HCT116 (cell line): ENCODE data around the gene ZBTB16. TPM values are rescaled to one million over a fixed set of nuclear protein-coding genes. Genes with fewer than 3 reads are reported as not detected.

ENCODE experiments used
- ATAC-seq: fragments of 200-7000 bp; cut with Tn5 transposase; 2 replicates; pipeline ENCODE4 v1.9.1; 2020; ENCODE audit warnings: mild to moderate bottlenecking, moderate library complexity
- BruUV-seq: library from RNA; stranded (reverse); fragments of 400-500 nt; replicated peaks from 2 replicates; lab custom pipeline; 2021; lab: Mats Ljungman, UMichigan
- CTCF ChIA-PET: fragments of 300-600 bp; sonication (Branson Sonifier 250); formaldehyde crosslinking; loops from one replicate; lab custom pipeline; 2021; ENCODE audit warnings: antibody characterized with exemption; lab: Charles Lee
- POLR2A ChIA-PET: fragments of 300-600, 350-600 bp; sonication (Branson Sonifier 250); formaldehyde crosslinking; loops from one replicate; lab custom pipeline; 2021; ENCODE audit warnings: antibody characterized with exemption; lab: Charles Lee
- RAD21 ChIA-PET, 2 experiments: fragments of 300-600 bp; sonication (Branson Sonifier 250); formaldehyde crosslinking; loops; one replicate each; lab custom pipeline; 2023; ENCODE audit warnings: low total read pairs in 2 of 2; ENCODE audit not compliant: uncharacterized antibody in 2 of 2, unreplicated experiment in 2 of 2, low non-redundant PET in 1 of 2; lab: Charles Lee
- DNase-seq: peaks from one replicate; pipeline ENCODE4 v3.0.0-alpha.2; 2010; ENCODE audit warnings: low read depth, low spot score
- H2AFZ ChIP-seq: fragments of 200-600 bp; shearing (Covaris generic), sonication (generic); 2 replicates; pipeline ENCODE4 v1.6.1; 2017; ENCODE audit warnings: low read depth, mixed run types, mixed read lengths, antibody characterized with exemption, low read length; ENCODE audit not compliant: poor library complexity, severe bottlenecking
- H3K27ac ChIP-seq: 2 replicates; pipeline ENCODE4 v1.5.1; 2012; ENCODE audit warnings: low read depth, low read length
- H3K27me3 ChIP-seq: fragments of 200-600 bp; sonication (generic); 2 replicates; pipeline ENCODE4 v1.6.1; 2016; ENCODE audit warnings: mixed run types, low read length, mixed read lengths; ENCODE audit not compliant: insufficient read depth
- H3K36me3 ChIP-seq, 2 experiments: fragments of 200-500 bp in 1 of 2; fragments of 200-600 bp in 1 of 2; sonication (Bioruptor generic) in 1 of 2; sonication (generic) in 1 of 2; 2 replicates each; pipeline versions ENCODE4 v1.5.1 to v1.6.1; 2014 to 2016; ENCODE audit warnings: low read length in 2 of 2, inconsistent platforms in 1 of 2, mixed read lengths in 1 of 2, mixed run types in 1 of 2; ENCODE audit not compliant: insufficient read depth in 2 of 2, control insufficient read depth in 1 of 2
- H3K4me1 ChIP-seq, 2 experiments: fragments of 200-600 bp in 1 of 2; sonication (generic) in 1 of 2; 2 replicates each; pipeline versions ENCODE4 v1.5.1 to v1.6.1; 2012 to 2017; ENCODE audit warnings: low read length in 2 of 2, inconsistent platforms in 1 of 2, mild to moderate bottlenecking in 1 of 2, mixed read lengths in 1 of 2, mixed run types in 1 of 2, moderate library complexity in 1 of 2; ENCODE audit not compliant: insufficient read depth in 2 of 2, control insufficient read depth in 1 of 2
- H3K4me2 ChIP-seq: fragments of 200-600 bp; sonication (generic); 2 replicates; pipeline ENCODE4 v1.6.1; 2017; ENCODE audit warnings: mixed run types, low read length, mixed read lengths
- H3K4me3 ChIP-seq, 2 experiments: fragments of 200-600 bp in 1 of 2; sonication (generic) in 1 of 2; replicated peaks in 1 of 2; 2 replicates each; pipeline ENCODE4 v1.5.1; 2011 to 2016; ENCODE audit warnings: low read length in 2 of 2, control low read depth in 1 of 2, low read depth in 1 of 2, mild to moderate bottlenecking in 1 of 2, mixed read lengths in 1 of 2, mixed run types in 1 of 2
- H3K79me2 ChIP-seq: fragments of 200-600 bp; sonication (generic); 2 replicates; pipeline ENCODE4 v1.6.1; 2017; ENCODE audit warnings: mild to moderate bottlenecking, mixed run types, low read length, moderate library complexity, mixed read lengths; ENCODE audit not compliant: insufficient read depth
- H3K9ac ChIP-seq: fragments of 200-600 bp; sonication (generic); 2 replicates; pipeline ENCODE4 v1.6.1; 2016; ENCODE audit warnings: low read length, mixed read lengths
- H3K9me2 ChIP-seq: fragments of 200-600 bp; sonication (generic), shearing (Covaris generic); 2 replicates; pipeline ENCODE4 v1.6.1; 2017; ENCODE audit warnings: mixed run types, mild to moderate bottlenecking, moderate library complexity; ENCODE audit not compliant: insufficient read depth
- H3K9me3 ChIP-seq, 2 experiments: fragments of 200-500 bp in 1 of 2; fragments of 200-600 bp in 1 of 2; sonication (Bioruptor generic) in 1 of 2; sonication (generic) in 1 of 2; 2 replicates each; pipeline ENCODE4 v1.6.1; 2014 to 2017; ENCODE audit warnings: low read length in 2 of 2, mixed read lengths in 2 of 2, inconsistent platforms in 1 of 2, low read depth in 1 of 2, mild to moderate bottlenecking in 1 of 2, mixed run types in 1 of 2, moderate library complexity in 1 of 2; ENCODE audit not compliant: control insufficient read depth in 1 of 2, insufficient read depth in 1 of 2
- H4K20me1 ChIP-seq: fragments of 200-600 bp; sonication (generic), shearing (Covaris generic); 2 replicates; pipeline ENCODE4 v1.6.1; 2017; ENCODE audit warnings: mixed run types, mild to moderate bottlenecking, moderate library complexity; ENCODE audit not compliant: insufficient read depth
- CBX3 ChIP-seq: IDR thresholded peaks from 2 replicates; pipeline ENCODE4 v1.6.1; 2012; ENCODE audit warnings: low read depth
- EZH2 ChIP-seq: fragments of 200-600 bp; sonication (generic); IDR thresholded peaks from 2 replicates; pipeline ENCODE4 v1.6.1; 2017; ENCODE audit warnings: antibody characterized with exemption, mixed run types
- EZH2phosphoT487 ChIP-seq: fragments of 200-600 bp; IDR thresholded peaks from 2 replicates; pipeline ENCODE4 v1.6.1; 2018; ENCODE audit warnings: antibody characterized with exemption, borderline replicate concordance
- JUND ChIP-seq: IDR thresholded peaks from 2 replicates; pipeline ENCODE4 v1.6.1; 2012
- MAX ChIP-seq: IDR thresholded peaks from 2 replicates; pipeline ENCODE4 v1.6.1; 2012
- SIN3A ChIP-seq: IDR thresholded peaks from 2 replicates; pipeline ENCODE4 v1.6.1; 2012; ENCODE audit warnings: low read depth
- SP1 ChIP-seq: IDR thresholded peaks from 2 replicates; pipeline ENCODE4 v1.6.1; 2012; ENCODE audit warnings: low read depth
- SRF ChIP-seq: IDR thresholded peaks from 2 replicates; pipeline ENCODE4 v1.6.1; 2012; ENCODE audit warnings: low read depth
- TCF7L2 ChIP-seq: IDR thresholded peaks from 2 replicates; pipeline ENCODE4 v1.7.0; 2011; ENCODE audit warnings: borderline replicate concordance, inconsistent platforms; ENCODE audit not compliant: insufficient read depth, insufficient read length; ENCODE audit errors: extremely low read depth
- YY1 ChIP-seq: IDR thresholded peaks from 2 replicates; pipeline ENCODE4 v1.6.1; 2011; ENCODE audit warnings: low read length, low read depth, moderate library complexity, mild to moderate bottlenecking; ENCODE audit not compliant: insufficient replicate concordance; ENCODE audit errors: extremely low read depth
- ZBTB33 ChIP-seq: IDR thresholded peaks from 2 replicates; pipeline ENCODE4 v1.6.1; 2011; ENCODE audit warnings: mild to moderate bottlenecking, low read length, moderate library complexity; ENCODE audit not compliant: insufficient replicate concordance; ENCODE audit errors: extremely low read depth
- ZFX ChIP-seq: fragments of 450-650 bp; IDR thresholded peaks from 2 replicates; pipeline ENCODE4 v1.6.1; 2017
- ZNF274 ChIP-seq: fragments of 200-500 bp; sonication (Bioruptor generic); IDR thresholded peaks from 2 replicates; pipeline ENCODE4 v1.6.1; 2014; ENCODE audit warnings: mild to moderate bottlenecking, low read depth, low read length, inconsistent platforms
- intact Hi-C: fragments of 100-400 bp; cut with micrococcal nuclease; formaldehyde crosslinking; loops from 2 replicates; pipeline ENCODE4 v1.10.0; 2022
- total RNA-seq: library from RNA; stranded (reverse); gene quantifications from one replicate; pipeline ENCODE4 v1.2.1, GENCODE V29; 2021; ENCODE audit not compliant: unreplicated experiment
- TF ChIP-seq, protein P1 (sequence below): IDR thresholded peaks from 2 replicates; pipeline ENCODE4 v1.6.1; 2012; ENCODE audit warnings: low read depth
- TF ChIP-seq, protein P2 (sequence below): IDR thresholded peaks from 2 replicates; pipeline ENCODE4 v1.6.1; 2012

Gene ZBTB16
- total RNA-seq, 1 experiment from 2014 or later, result 0.30 TPM

DNA sequence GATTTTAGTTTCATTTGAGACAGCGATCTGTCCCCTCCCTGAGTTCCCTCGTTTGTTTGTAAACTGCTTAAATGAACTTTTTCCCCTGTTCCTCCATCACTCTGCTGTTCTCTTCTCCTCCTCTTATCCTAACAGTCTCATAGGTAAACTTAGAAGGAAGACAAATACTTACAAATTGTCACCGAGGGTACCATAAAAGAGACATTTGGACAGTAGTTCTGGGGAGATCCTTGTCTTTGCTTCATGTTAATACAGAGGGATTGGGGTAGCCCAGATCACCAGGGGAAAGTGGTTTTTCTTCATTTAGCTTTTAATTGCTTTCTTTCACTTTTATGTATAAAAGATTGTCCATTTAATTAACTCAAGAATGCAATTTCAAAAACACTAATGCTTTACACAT, 46.1 kb downstream of the ZBTB16 start:
- ChIA-PET CTCF (no interaction called here), POLR2A (no interaction called here), RAD21 (no interaction called here)
- TF ChIP-seq ZNF274, result no peak
- no peak for TF ChIP-seq JUND
- TF ChIP-seq, protein P1, sequence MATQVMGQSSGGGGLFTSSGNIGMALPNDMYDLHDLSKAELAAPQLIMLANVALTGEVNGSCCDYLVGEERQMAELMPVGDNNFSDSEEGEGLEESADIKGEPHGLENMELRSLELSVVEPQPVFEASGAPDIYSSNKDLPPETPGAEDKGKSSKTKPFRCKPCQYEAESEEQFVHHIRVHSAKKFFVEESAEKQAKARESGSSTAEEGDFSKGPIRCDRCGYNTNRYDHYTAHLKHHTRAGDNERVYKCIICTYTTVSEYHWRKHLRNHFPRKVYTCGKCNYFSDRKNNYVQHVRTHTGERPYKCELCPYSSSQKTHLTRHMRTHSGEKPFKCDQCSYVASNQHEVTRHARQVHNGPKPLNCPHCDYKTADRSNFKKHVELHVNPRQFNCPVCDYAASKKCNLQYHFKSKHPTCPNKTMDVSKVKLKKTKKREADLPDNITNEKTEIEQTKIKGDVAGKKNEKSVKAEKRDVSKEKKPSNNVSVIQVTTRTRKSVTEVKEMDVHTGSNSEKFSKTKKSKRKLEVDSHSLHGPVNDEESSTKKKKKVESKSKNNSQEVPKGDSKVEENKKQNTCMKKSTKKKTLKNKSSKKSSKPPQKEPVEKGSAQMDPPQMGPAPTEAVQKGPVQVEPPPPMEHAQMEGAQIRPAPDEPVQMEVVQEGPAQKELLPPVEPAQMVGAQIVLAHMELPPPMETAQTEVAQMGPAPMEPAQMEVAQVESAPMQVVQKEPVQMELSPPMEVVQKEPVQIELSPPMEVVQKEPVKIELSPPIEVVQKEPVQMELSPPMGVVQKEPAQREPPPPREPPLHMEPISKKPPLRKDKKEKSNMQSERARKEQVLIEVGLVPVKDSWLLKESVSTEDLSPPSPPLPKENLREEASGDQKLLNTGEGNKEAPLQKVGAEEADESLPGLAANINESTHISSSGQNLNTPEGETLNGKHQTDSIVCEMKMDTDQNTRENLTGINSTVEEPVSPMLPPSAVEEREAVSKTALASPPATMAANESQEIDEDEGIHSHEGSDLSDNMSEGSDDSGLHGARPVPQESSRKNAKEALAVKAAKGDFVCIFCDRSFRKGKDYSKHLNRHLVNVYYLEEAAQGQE, result no peak
- TF ChIP-seq EZH2, result no peak
- TF ChIP-seq ZBTB33, result no peak
- no peak for TF ChIP-seq YY1
- no peak for TF ChIP-seq TCF7L2
- TF ChIP-seq ZFX, result no peak
- no peak for TF ChIP-seq EZH2phosphoT487
- TF ChIP-seq CBX3, result no peak
- TF ChIP-seq SP1, result no peak
- TF ChIP-seq, protein P2, sequence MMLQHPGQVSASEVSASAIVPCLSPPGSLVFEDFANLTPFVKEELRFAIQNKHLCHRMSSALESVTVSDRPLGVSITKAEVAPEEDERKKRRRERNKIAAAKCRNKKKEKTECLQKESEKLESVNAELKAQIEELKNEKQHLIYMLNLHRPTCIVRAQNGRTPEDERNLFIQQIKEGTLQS, result no peak
- no peak for TF ChIP-seq MAX
- no peak for TF ChIP-seq SIN3A
- TF ChIP-seq SRF, result no peak
- Histone ChIP-seq H2AFZ (no peak overlapping the region), H3K4me3 (no peak overlapping the region), H3K9ac (no peak overlapping the region), H3K27ac (no peak overlapping the region), H3K79me2 (no peaks in the 10 kb centered on the region), H3K36me3 (no peaks in the 10 kb centered on the region), H3K4me2 (no peak overlapping the region), H3K9me2 (no peaks in the 10 kb centered on the region), H3K27me3 (peaks cover 60% of the 10 kb centered on the region), H3K4me1 (no peaks in the 10 kb centered on the region), H3K9me3 (no peaks in the 10 kb centered on the region), H4K20me1 (no peaks in the 10 kb centered on the region)
- intact Hi-C loops, result no loop called here
- ATAC-seq (no peak), DNase-seq (no peak)
- no TSS peak for BruUV-seq
